ENCODE measurements around the gene RPS5.

DNA sequence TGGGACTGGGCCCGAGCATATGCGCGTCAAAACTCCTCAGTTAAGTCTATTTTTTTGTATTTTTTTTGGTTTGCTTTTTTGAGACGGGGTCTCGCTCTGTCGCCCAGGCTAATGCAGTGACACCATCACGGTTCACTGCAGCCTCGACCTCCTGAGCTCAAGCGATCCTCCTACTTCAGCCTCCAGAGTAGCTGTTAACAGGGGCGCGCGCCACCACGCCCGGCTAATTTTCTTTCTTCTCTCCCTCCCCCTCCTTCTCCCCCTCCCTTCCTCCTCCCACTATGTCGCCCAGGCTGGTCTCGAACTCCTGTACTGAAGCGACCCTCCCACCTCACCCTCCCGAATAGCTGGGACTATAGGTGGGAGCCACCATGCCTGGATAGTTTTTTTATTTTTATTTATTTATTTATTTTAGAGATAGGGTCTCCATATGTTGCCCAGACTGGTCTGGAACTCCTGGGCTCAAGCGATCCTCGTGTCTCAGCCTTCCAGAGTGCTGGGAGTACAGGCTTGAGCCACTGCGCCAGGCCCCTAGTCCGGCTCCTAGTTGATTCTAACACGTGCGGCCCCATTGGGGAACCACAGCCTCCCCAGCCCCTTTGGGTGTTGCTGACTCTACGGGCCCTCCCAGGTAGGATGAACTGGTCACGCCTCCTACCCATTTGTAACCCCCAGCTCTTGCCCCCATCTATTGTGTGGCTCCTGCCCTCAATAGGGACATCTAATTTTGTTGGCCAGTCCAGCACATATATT is 5.4 kb upstream of the RPS5 start:
- TF ChIP-seq NPAS2 (CRISPR knock-in tag; IDR thresholded peaks at IDR 0.05; ENCODE audit: borderline replicate concordance) (no peak), RNF2 (IDR thresholded peaks at IDR 0.05; ENCODE audit: borderline replicate concordance, low read depth) (no peak)
- TF ChIP-seq, protein P1, sequence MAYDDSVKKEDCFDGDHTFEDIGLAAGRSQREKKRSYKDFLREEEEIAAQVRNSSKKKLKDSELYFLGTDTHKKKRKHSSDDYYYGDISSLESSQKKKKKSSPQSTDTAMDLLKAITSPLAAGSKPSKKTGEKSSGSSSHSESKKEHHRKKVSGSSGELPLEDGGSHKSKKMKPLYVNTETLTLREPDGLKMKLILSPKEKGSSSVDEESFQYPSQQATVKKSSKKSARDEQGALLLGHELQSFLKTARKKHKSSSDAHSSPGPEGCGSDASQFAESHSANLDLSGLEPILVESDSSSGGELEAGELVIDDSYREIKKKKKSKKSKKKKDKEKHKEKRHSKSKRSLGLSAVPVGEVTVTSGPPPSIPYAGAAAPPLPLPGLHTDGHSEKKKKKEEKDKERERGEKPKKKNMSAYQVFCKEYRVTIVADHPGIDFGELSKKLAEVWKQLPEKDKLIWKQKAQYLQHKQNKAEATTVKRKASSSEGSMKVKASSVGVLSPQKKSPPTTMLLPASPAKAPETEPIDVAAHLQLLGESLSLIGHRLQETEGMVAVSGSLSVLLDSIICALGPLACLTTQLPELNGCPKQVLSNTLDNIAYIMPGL (CRISPR knock-in tag; IDR thresholded peaks at IDR 0.05; ENCODE audit: borderline replicate concordance), result no peak

All from A549 (cell line).